K562 (cell line): Measurements from ENCODE around the gene PYGM. TPM values are rescaled to one million over a fixed set of nuclear protein-coding genes. Genes with fewer than 3 reads are reported as not detected.

Source experiments
- E4F1 ChIP-seq: fragments of 250-450 bp; sonication (Bioruptor Pico); IDR thresholded peaks from 2 replicates; pipeline ENCODE4 v1.5.0; 2021; ENCODE audit warnings: mild to moderate bottlenecking, borderline replicate concordance
- HOXB6 ChIP-seq: fragments of 250-450 bp; sonication (Bioruptor Pico); IDR thresholded peaks from 2 replicates; pipeline ENCODE4 v1.5.1; 2022; ENCODE audit warnings: mild to moderate bottlenecking, borderline replicate concordance
- TSC22D4 ChIP-seq: fragments of 450-650 bp; IDR thresholded peaks from 2 replicates; pipeline ENCODE4 v1.6.1; 2016; ENCODE audit warnings: missing genetic modification characterization, missing biosample characterization, control low read depth
- polyA plus RNA-seq, 8 experiments: library from polyadenylated mRNA; depleted of rRNA in 4 of 8; stranded (reverse) in 5 of 8; unstranded in 3 of 8; fragments of >200 nt; fragmentation: Nextera tagmentation in 2 of 8; fragmentation: Illumina TruSeq in 1 of 8; extraction: Ambion mirVana in 2 of 8; extraction: Trizol in 1 of 8; gene quantifications; 2 replicates each; pipeline versions ENCODE4 v1.2.1 to v1.2.3, GENCODE V29; 2011 to 2014; ENCODE audit warnings: inconsistent platforms in 1 of 8, missing spikeins in 1 of 8
- total RNA-seq, 7 experiments: library from RNA; depleted of rRNA in 6 of 7; stranded (reverse); fragments of >200 nt in 6 of 7; fragmentation: Illumina TruSeq in 2 of 7; extraction: Trizol in 2 of 7; gene quantifications; 2 replicates each; pipeline versions ENCODE4 v1.2.1 to v1.2.3, GENCODE V29; 2011 to 2021; ENCODE audit warnings: low replicate concordance in 1 of 7
- TF ChIP-seq, protein P1 (sequence below), 2 experiments: fragments of 450-650 bp in 1 of 2; IDR thresholded peaks; 2 replicates each; pipeline ENCODE4 v1.6.1; 2011 to 2017; ENCODE audit warnings: low read depth in 2 of 2, antibody characterized with exemption in 1 of 2, borderline replicate concordance in 1 of 2, low read length in 1 of 2, mild to moderate bottlenecking in 1 of 2, mixed read lengths in 1 of 2; ENCODE audit not compliant: control insufficient read depth in 1 of 2
- TF ChIP-seq, protein P2 (sequence below): fragments of 250-450 bp; sonication (Bioruptor Pico); IDR thresholded peaks from 2 replicates; pipeline ENCODE4 v1.4.0; 2020
- TF ChIP-seq, protein P3 (sequence below), 2 experiments: fragments of 200-800 bp in 1 of 2; sonication (Bioruptor generic) in 1 of 2; sonication (generic) in 1 of 2; formaldehyde crosslinking in 1 of 2; IDR thresholded peaks in 1 of 2; conservative IDR thresholded peaks in 1 of 2; 2 replicates each; pipeline versions ENCODE4 v1.5.0 to v1.6.1; 2016 to 2020; ENCODE audit warnings: missing compliant biosample characterization in 1 of 2, missing genetic modification characterization in 1 of 2, missing genetic modification reagents in 1 of 2
- TF ChIP-seq, protein P4 (sequence below), 2 experiments: fragments of 450-650 bp; IDR thresholded peaks; 2 replicates each; pipeline ENCODE4 v1.6.1; 2018; ENCODE audit warnings: mild to moderate bottlenecking in 2 of 2, low read depth in 1 of 2; ENCODE audit not compliant: partially characterized antibody in 2 of 2

PYGM gene
- total and polyA plus RNA-seq, 9 of the 15 experiments (the other 6 are each of a cell fraction or from before 2014, with no cell fraction given): 0.07 to 1.5 (median 0.68) TPM

- TF ChIP-seq, protein P1, sequence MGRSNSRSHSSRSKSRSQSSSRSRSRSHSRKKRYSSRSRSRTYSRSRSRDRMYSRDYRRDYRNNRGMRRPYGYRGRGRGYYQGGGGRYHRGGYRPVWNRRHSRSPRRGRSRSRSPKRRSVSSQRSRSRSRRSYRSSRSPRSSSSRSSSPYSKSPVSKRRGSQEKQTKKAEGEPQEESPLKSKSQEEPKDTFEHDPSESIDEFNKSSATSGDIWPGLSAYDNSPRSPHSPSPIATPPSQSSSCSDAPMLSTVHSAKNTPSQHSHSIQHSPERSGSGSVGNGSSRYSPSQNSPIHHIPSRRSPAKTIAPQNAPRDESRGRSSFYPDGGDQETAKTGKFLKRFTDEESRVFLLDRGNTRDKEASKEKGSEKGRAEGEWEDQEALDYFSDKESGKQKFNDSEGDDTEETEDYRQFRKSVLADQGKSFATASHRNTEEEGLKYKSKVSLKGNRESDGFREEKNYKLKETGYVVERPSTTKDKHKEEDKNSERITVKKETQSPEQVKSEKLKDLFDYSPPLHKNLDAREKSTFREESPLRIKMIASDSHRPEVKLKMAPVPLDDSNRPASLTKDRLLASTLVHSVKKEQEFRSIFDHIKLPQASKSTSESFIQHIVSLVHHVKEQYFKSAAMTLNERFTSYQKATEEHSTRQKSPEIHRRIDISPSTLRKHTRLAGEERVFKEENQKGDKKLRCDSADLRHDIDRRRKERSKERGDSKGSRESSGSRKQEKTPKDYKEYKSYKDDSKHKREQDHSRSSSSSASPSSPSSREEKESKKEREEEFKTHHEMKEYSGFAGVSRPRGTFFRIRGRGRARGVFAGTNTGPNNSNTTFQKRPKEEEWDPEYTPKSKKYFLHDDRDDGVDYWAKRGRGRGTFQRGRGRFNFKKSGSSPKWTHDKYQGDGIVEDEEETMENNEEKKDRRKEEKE (IDR thresholded peaks at IDR 0.05; ENCODE audit: borderline replicate concordance in 1 of 2, control insufficient read depth in 1 of 2, low read depth in 2 of 2, low read length in 1 of 2): no peak
- TF ChIP-seq, protein P2, sequence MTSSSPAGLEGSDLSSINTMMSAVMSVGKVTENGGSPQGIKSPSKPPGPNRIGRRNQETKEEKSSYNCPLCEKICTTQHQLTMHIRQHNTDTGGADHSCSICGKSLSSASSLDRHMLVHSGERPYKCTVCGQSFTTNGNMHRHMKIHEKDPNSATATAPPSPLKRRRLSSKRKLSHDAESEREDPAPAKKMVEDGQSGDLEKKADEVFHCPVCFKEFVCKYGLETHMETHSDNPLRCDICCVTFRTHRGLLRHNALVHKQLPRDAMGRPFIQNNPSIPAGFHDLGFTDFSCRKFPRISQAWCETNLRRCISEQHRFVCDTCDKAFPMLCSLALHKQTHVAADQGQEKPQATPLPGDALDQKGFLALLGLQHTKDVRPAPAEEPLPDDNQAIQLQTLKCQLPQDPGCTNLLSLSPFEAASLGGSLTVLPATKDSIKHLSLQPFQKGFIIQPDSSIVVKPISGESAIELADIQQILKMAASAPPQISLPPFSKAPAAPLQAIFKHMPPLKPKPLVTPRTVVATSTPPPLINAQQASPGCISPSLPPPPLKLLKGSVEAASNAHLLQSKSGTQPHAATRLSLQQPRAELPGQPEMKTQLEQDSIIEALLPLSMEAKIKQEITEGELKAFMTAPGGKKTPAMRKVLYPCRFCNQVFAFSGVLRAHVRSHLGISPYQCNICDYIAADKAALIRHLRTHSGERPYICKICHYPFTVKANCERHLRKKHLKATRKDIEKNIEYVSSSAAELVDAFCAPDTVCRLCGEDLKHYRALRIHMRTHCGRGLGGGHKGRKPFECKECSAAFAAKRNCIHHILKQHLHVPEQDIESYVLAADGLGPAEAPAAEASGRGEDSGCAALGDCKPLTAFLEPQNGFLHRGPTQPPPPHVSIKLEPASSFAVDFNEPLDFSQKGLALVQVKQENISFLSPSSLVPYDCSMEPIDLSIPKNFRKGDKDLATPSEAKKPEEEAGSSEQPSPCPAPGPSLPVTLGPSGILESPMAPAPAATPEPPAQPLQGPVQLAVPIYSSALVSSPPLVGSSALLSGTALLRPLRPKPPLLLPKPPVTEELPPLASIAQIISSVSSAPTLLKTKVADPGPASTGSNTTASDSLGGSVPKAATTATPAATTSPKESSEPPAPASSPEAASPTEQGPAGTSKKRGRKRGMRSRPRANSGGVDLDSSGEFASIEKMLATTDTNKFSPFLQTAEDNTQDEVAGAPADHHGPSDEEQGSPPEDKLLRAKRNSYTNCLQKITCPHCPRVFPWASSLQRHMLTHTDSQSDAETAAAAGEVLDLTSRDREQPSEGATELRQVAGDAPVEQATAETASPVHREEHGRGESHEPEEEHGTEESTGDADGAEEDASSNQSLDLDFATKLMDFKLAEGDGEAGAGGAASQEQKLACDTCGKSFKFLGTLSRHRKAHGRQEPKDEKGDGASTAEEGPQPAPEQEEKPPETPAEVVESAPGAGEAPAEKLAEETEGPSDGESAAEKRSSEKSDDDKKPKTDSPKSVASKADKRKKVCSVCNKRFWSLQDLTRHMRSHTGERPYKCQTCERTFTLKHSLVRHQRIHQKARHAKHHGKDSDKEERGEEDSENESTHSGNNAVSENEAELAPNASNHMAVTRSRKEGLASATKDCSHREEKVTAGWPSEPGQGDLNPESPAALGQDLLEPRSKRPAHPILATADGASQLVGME (CRISPR knock-in tag): no peak
- TF ChIP-seq TSC22D4 (tag) (no peak), HOXB6 (CRISPR knock-in tag) (no peak), E4F1 (CRISPR knock-in tag) (no peak)
- TF ChIP-seq, protein P3, sequence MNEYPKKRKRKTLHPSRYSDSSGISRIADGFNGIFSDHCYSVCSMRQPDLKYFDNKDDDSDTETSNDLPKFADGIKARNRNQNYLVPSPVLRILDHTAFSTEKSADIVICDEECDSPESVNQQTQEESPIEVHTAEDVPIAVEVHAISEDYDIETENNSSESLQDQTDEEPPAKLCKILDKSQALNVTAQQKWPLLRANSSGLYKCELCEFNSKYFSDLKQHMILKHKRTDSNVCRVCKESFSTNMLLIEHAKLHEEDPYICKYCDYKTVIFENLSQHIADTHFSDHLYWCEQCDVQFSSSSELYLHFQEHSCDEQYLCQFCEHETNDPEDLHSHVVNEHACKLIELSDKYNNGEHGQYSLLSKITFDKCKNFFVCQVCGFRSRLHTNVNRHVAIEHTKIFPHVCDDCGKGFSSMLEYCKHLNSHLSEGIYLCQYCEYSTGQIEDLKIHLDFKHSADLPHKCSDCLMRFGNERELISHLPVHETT (CRISPR knock-in tag; conservative IDR thresholded peaks at IDR 0.05 in 1 of 2, IDR thresholded peaks at IDR 0.05 in 1 of 2): 0 out of 4 replicates have a peak, but pooled peaks of 1 of the 2 experiments have one; percentile 49
- TF ChIP-seq, protein P4, sequence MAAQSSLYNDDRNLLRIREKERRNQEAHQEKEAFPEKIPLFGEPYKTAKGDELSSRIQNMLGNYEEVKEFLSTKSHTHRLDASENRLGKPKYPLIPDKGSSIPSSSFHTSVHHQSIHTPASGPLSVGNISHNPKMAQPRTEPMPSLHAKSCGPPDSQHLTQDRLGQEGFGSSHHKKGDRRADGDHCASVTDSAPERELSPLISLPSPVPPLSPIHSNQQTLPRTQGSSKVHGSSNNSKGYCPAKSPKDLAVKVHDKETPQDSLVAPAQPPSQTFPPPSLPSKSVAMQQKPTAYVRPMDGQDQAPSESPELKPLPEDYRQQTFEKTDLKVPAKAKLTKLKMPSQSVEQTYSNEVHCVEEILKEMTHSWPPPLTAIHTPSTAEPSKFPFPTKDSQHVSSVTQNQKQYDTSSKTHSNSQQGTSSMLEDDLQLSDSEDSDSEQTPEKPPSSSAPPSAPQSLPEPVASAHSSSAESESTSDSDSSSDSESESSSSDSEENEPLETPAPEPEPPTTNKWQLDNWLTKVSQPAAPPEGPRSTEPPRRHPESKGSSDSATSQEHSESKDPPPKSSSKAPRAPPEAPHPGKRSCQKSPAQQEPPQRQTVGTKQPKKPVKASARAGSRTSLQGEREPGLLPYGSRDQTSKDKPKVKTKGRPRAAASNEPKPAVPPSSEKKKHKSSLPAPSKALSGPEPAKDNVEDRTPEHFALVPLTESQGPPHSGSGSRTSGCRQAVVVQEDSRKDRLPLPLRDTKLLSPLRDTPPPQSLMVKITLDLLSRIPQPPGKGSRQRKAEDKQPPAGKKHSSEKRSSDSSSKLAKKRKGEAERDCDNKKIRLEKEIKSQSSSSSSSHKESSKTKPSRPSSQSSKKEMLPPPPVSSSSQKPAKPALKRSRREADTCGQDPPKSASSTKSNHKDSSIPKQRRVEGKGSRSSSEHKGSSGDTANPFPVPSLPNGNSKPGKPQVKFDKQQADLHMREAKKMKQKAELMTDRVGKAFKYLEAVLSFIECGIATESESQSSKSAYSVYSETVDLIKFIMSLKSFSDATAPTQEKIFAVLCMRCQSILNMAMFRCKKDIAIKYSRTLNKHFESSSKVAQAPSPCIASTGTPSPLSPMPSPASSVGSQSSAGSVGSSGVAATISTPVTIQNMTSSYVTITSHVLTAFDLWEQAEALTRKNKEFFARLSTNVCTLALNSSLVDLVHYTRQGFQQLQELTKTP (IDR thresholded peaks at IDR 0.05; ENCODE audit: low read depth in 1 of 2, partially characterized antibody in 2 of 2): no peak
These were observed 15.1 kb downstream of the PYGM start (continued) for GRCh38 chr11:64744544-64745188.
